NOMO-1 treated with dmso at 0.1 percent for 144 hours (cell line): ENCODE data around the gene SLC35B1.
"Not testable (repeated sequence)": the region's sequence is repeated elsewhere in the genome, so short reads cannot be mapped to it uniquely, and the experiment has no call there.

Experiments
- DNase-seq: peaks from one replicate; lab custom pipeline; 2025; ENCODE audit not compliant: unreplicated experiment; lab: John Stamatoyannopoulos, UW

The SLC35B1 gene

GRCh38 chr17:49673679-49674078 lies 34.1 kb downstream of the SLC35B1 start:
- not testable (repeated sequence) for DNase-seq

- no peak for DNase-seq
These were observed 37.1 kb downstream of the SLC35B1 start for GRCh38 chr17:49670641-49671040.

DNA sequence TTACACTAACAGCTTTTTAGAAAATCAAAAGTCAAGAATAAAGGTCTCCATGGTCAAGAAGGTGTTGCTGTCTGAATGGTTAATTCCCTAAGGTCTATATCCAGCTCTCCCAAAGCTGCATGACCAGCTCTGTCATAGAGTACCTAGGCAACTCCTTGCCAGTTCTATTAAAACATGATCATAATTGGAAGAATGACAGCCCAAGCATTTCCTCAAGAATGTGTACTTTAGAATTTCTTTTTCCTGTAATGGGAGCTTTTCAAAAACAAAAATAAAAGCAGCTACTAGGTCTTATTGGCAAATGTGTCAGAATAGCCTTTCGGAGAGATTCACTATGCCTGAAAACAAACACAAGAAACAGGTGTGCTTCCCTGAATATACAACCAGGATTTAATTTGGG lies 37.8 kb downstream of the SLC35B1 start:
- no peak for DNase-seq

GRCh38 chr17:49667854-49668253 lies 39.9 kb downstream of the SLC35B1 start:
- DNase-seq: no peak

- DNase-seq: no peak
These were observed 43.0 kb downstream of the SLC35B1 start for GRCh38 chr17:49664706-49665211.

DNA sequence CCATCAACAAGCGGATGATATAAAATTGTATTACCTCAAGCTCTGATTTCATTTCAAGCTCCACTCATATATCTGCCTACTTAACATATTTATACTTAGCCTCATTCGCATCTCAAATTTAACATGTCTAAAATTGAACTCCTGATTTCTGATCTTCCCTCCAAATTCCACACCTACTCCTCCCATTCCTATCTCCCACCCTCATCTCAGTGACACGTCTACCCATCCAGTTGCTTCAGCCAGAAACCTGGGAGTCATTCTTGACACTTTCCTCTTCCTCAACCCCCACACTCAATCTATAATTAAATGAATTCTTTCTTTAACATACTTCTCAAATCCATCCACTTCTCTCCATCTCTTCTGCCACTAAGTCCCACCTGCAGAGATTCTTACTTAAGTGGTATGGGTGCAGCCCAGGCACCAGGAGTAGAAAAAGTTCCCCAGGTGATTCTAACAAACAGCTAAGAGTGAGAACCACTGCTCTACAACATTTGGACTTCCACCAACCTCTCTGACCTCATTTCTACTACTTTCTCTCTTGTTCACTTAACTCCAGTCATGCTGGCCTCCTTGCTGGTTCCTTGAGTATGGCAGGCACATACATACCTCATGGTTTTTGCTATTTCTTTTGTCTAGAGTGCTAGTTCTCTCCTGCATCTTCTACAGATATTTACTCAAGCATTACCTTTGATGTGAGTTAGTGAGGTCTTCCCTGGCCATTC lies 47.9 kb downstream of the SLC35B1 start:
- no peak for DNase-seq

- no peak for DNase-seq
These were observed 51.5 kb downstream of the SLC35B1 start for GRCh38 chr17:49656247-49656646.
